Hepatocyte (in vitro differentiated cells): ENCODE measurements around the gene DLGAP3.

Experiments used
- EZH2phosphoT487 ChIP-seq: fragments of 200-600 bp; sonication (generic); IDR thresholded peaks from one replicate; pipeline ENCODE4 v1.6.1; 2018; ENCODE audit warnings: antibody characterized with exemption, mild to moderate bottlenecking, low read depth, moderate library complexity; ENCODE audit not compliant: unreplicated experiment, severe bottlenecking
- TF ChIP-seq, protein P1 (sequence below): fragments of 200-600 bp; sonication (generic); IDR thresholded peaks from 2 replicates; pipeline ENCODE4 v1.5.1; 2016; ENCODE audit warnings: antibody characterized with exemption, mild to moderate bottlenecking; ENCODE audit not compliant: poor library complexity

DNA sequence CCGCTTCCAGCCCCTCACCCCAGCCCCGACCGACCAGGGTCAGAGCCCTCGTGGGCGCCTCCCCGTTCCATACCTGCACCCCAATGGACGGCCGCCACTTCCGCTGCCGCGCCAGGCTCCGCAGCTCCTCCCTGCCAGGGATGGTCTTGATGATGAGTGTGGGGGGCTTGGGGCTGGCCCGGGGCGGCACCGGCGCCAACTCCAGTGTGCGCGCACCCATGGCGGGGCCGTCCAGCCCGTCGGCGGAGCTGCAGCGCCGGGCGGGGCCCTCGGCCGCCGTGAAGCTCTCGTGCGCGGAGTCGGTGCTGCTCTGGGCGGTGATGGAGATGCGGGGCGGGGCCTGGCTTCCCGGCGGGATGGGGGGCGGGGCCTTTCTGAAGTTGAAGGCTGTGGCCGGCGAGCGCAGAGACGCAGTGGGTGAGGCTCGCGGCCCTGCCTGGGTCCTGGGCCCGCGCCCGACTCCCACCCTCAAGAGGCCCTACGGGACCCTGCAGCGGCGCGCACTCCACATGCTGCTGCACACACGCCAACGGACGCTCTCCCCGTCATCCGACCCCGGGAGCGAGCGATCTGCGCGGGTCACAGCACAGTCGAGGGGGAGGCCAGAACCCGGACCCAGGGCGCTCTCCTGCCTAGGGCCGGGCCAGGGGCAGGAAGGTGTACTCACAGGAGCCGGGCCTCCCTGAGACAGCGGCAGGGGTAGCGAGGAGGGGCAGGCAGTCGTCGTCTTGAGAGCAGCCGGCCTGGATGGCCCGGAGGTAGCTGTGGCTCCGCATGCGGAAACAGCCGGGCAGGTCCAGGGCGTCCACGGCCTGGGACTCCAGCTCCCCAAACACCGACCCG lies 43.8 kb downstream of the DLGAP3 start:
- TF ChIP-seq, protein P1, sequence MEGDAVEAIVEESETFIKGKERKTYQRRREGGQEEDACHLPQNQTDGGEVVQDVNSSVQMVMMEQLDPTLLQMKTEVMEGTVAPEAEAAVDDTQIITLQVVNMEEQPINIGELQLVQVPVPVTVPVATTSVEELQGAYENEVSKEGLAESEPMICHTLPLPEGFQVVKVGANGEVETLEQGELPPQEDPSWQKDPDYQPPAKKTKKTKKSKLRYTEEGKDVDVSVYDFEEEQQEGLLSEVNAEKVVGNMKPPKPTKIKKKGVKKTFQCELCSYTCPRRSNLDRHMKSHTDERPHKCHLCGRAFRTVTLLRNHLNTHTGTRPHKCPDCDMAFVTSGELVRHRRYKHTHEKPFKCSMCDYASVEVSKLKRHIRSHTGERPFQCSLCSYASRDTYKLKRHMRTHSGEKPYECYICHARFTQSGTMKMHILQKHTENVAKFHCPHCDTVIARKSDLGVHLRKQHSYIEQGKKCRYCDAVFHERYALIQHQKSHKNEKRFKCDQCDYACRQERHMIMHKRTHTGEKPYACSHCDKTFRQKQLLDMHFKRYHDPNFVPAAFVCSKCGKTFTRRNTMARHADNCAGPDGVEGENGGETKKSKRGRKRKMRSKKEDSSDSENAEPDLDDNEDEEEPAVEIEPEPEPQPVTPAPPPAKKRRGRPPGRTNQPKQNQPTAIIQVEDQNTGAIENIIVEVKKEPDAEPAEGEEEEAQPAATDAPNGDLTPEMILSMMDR: no peak
- peak; percentile 45 for TF ChIP-seq EZH2phosphoT487
